CD4-positive, alpha-beta T cell (primary cell): ENCODE data around the gene ZG16B. TPM values are rescaled to one million over a fixed set of nuclear protein-coding genes. Genes with fewer than 3 reads are reported as not detected.

Experiments
- ATAC-seq: fragments of 200-7000 bp; cut with Tn5 transposase; one replicate; pipeline ENCODE4 v1.10.0; 2022; ENCODE audit warnings: mild to moderate bottlenecking; ENCODE audit not compliant: poor library complexity
- CTCF ChIA-PET: fragments of 350-600 bp; sonication (Branson Sonifier 250); formaldehyde crosslinking; loops from one replicate; lab custom pipeline; 2021; ENCODE audit warnings: antibody characterized with exemption, inconsistent platforms; lab: Charles Lee
- POLR2A ChIA-PET: fragments of 350-600 bp; sonication (Branson Sonifier 250); formaldehyde crosslinking; loops from one replicate; lab custom pipeline; 2021; ENCODE audit warnings: antibody characterized with exemption, inconsistent platforms; lab: Charles Lee
- DNase-seq, 14 experiments: peaks; one replicate each; pipeline ENCODE4 v3.0.0-alpha.2; 2013 to 2020; ENCODE audit warnings: mixed read lengths in 2 of 14
- H3K27ac ChIP-seq, 2 donors: one replicate each; pipeline versions ENCODE4 v1.5.1 to v1.7.0; 2013; ENCODE audit warnings: low read length in 2 of 2, low read depth in 1 of 2, mild to moderate bottlenecking in 1 of 2
- H3K27me3 ChIP-seq, 2 experiments: 1 replicate in 1 of 2; 2 replicates in 1 of 2; pipeline versions ENCODE4 v1.6.1 to v1.7.0; 2013; ENCODE audit warnings: low read length in 2 of 2, control low read depth in 1 of 2, mild to moderate bottlenecking in 1 of 2, moderate library complexity in 1 of 2; ENCODE audit not compliant: insufficient read depth in 2 of 2, control insufficient read depth in 1 of 2
- H3K36me3 ChIP-seq: one replicate; pipeline ENCODE4 v1.6.1; 2013; ENCODE audit warnings: low read length, control low read depth; ENCODE audit not compliant: insufficient read depth
- H3K4me1 ChIP-seq: one replicate; pipeline ENCODE4 v1.6.1; 2013; ENCODE audit warnings: low read length, control low read depth; ENCODE audit not compliant: insufficient read depth
- H3K4me3 ChIP-seq: one replicate; pipeline ENCODE4 v1.5.1; 2013; ENCODE audit warnings: mild to moderate bottlenecking, low read length, moderate library complexity
- H3K9me3 ChIP-seq, 2 experiments: 1 replicate in 1 of 2; 2 replicates in 1 of 2; pipeline versions ENCODE4 v1.6.1 to v1.7.0; 2013; ENCODE audit warnings: low read length in 2 of 2, mild to moderate bottlenecking in 2 of 2, control low read depth in 1 of 2, moderate library complexity in 1 of 2; ENCODE audit not compliant: control insufficient read depth in 1 of 2, insufficient read depth in 1 of 2
- H3K27ac Mint-ChIP-seq: one replicate; pipeline ENCODE4 v1.8.0; 2020; ENCODE audit warnings: mixed read lengths
- H3K27me3 Mint-ChIP-seq: one replicate; pipeline ENCODE4 v1.8.0; 2021; ENCODE audit warnings: mixed read lengths
- H3K36me3 Mint-ChIP-seq: one replicate; pipeline ENCODE4 v1.8.0; 2021; ENCODE audit warnings: low read depth, mixed read lengths
- H3K4me1 Mint-ChIP-seq: one replicate; pipeline ENCODE4 v1.8.0; 2021; ENCODE audit warnings: low read depth, mixed read lengths
- H3K4me3 Mint-ChIP-seq: one replicate; pipeline ENCODE4 v1.8.0; 2020; ENCODE audit warnings: mild to moderate bottlenecking, mixed read lengths
- H3K9me3 Mint-ChIP-seq: one replicate; pipeline ENCODE4 v1.8.0; 2020; ENCODE audit warnings: mixed read lengths
- intact Hi-C, 2 experiments: fragments of 100-400 bp; cut with DNase I in 1 of 2; cut with micrococcal nuclease in 1 of 2; formaldehyde crosslinking; loops; one replicate each; pipeline versions ENCODE4 v1.15.1 to v1.9.0; 2023 to 2025; cut with DNase I, micrococcal nuclease
- total RNA-seq, 174 experiments: library from RNA in 2 of 174; stranded (reverse) in 2 of 174; gene quantifications; one replicate each; pipeline ENCODE4 v1.2.3 and lab custom pipeline; 2021 to 2026
- TF ChIP-seq, protein P1 (sequence below): fragments of 200-600 bp; IDR thresholded peaks from one replicate; pipeline ENCODE4 v1.8.0; 2022; ENCODE audit warnings: antibody characterized with exemption, mild to moderate bottlenecking

Gene ZG16B
- total RNA-seq, 2 experiments from 2014 or later, result not detected

DNA sequence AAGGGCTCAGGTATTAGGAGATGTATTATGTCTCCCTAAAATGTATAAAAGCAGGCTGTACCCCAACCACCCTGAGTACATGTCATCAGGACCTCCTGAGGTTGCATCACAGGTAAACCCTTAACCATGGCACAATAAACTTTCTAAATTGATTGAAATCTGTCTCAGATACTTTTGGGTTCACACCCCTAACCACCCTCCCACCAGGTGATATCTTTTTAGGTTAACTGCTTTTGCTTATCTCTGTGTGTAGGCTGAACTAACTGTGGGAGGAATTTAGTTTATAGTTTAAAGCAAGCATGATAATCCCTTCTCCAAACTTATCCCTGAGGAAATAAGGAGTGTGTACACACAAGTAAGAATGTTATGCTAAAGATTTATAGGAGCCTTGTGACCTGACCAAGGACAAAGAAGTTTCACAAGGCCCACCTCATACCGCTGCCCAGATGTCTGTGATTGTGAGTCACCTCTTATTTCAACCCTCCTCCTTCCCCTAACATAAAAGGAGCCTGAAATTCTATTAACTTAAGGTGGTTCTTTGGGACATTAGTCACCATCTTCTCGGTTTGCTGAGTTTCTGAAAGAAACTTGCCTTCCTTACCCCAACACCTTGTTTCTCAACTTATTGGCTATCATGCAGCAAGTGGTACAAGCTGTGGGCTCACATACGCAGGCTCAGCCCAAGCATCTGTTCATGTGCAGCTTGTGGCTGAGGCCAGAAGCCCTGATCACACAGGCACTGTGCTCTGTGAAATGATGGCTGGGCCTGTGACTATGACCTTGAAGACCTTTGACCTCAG lies 16.6 kb downstream of the ZG16B start:
- H3K27ac Mint-ChIP-seq, result no peak overlapping the region
- DNase-seq (no peak), ATAC-seq (no peak)
- H3K27me3 ChIP-seq, result no peaks in the 10 kb centered on the region
- H3K27me3 Mint-ChIP-seq, result peaks cover 6% of the 10 kb centered on the region
- TF ChIP-seq, protein P1, sequence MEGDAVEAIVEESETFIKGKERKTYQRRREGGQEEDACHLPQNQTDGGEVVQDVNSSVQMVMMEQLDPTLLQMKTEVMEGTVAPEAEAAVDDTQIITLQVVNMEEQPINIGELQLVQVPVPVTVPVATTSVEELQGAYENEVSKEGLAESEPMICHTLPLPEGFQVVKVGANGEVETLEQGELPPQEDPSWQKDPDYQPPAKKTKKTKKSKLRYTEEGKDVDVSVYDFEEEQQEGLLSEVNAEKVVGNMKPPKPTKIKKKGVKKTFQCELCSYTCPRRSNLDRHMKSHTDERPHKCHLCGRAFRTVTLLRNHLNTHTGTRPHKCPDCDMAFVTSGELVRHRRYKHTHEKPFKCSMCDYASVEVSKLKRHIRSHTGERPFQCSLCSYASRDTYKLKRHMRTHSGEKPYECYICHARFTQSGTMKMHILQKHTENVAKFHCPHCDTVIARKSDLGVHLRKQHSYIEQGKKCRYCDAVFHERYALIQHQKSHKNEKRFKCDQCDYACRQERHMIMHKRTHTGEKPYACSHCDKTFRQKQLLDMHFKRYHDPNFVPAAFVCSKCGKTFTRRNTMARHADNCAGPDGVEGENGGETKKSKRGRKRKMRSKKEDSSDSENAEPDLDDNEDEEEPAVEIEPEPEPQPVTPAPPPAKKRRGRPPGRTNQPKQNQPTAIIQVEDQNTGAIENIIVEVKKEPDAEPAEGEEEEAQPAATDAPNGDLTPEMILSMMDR, result no peak
- H3K9me3 Mint-ChIP-seq, result no peaks in the 10 kb centered on the region
- H3K4me3 Mint-ChIP-seq, result no peak overlapping the region
- peaks cover 0 to 9% of the 10 kb centered on the region in 2 experiments for H3K9me3 ChIP-seq
- intact Hi-C loops, result no loop called here
- no peaks in the 10 kb centered on the region for H3K36me3 ChIP-seq
- H3K4me3 ChIP-seq, result no peak overlapping the region
- ChIA-PET CTCF (no interaction called here), POLR2A (no interaction called here)
- H3K36me3 Mint-ChIP-seq, result no peaks in the 10 kb centered on the region
- H3K27ac ChIP-seq, result no peak overlapping the region
- H3K4me1 ChIP-seq, result peaks cover 14% of the 10 kb centered on the region
- H3K4me1 Mint-ChIP-seq, result peaks cover 7% of the 10 kb centered on the region

DNA sequence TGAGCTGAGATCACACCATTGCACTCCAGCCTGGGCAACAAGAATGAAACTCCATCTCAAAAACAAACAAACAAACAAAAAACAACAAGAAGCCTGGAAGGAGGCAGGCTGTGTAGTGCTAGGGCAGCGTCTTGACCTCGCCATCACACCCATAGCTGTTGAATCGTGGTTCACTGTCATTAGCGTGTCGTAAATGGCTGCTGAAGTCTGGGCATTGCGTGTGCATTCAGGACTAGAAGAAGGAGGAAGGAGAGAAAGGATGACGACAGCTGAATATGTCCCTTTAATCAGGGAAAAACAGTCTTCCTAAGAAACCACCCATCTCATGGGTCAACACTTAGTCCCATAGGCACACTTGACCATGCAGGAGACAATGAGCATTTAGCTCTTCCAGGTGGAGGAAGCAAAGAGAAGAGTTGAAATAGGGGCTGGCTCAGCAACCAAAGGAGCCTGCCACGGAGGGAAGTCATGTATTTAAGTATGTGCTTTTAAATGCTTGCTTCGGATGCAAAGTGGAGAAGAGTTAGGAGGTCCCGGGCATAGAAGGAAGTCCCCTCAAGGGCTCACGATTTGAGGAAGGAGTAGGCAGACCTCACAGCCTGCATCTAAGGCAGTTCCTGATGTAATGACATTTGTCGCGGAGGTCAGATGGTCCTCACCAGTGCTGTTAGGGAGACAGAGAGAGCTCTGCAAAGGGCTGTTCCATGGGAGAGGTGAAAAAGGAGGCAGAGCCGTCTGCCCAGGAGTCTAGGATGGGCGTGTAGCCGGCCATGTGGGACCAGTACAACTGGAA lies 19.0 kb downstream of the ZG16B start:
- POLR2A ChIA-PET, result no interaction called here
- H3K9me3 Mint-ChIP-seq, result no peaks in the 10 kb centered on the region
- Histone ChIP-seq H3K36me3 (no peaks in the 10 kb centered on the region), H3K4me1 (peaks cover 3% of the 10 kb centered on the region), H3K9me3 (peaks cover under 1 to 10% of the 10 kb centered on the region in 2 experiments), H3K4me3 (no peak overlapping the region), H3K27ac (no peak overlapping the region), H3K27me3 (no peaks in the 10 kb centered on the region)
- no peaks in the 10 kb centered on the region for H3K36me3 Mint-ChIP-seq
- no peaks in the 10 kb centered on the region for H3K4me1 Mint-ChIP-seq
- CTCF ChIA-PET, result no interaction called here
- no peak for ATAC-seq
- H3K4me3 Mint-ChIP-seq, result no peak overlapping the region
- no peak overlapping the region for H3K27ac Mint-ChIP-seq
- no peak for DNase-seq
- peaks cover 8% of the 10 kb centered on the region for H3K27me3 Mint-ChIP-seq
- intact Hi-C loops, result no loop called here
- TF ChIP-seq, protein P1, result no peak

DNA sequence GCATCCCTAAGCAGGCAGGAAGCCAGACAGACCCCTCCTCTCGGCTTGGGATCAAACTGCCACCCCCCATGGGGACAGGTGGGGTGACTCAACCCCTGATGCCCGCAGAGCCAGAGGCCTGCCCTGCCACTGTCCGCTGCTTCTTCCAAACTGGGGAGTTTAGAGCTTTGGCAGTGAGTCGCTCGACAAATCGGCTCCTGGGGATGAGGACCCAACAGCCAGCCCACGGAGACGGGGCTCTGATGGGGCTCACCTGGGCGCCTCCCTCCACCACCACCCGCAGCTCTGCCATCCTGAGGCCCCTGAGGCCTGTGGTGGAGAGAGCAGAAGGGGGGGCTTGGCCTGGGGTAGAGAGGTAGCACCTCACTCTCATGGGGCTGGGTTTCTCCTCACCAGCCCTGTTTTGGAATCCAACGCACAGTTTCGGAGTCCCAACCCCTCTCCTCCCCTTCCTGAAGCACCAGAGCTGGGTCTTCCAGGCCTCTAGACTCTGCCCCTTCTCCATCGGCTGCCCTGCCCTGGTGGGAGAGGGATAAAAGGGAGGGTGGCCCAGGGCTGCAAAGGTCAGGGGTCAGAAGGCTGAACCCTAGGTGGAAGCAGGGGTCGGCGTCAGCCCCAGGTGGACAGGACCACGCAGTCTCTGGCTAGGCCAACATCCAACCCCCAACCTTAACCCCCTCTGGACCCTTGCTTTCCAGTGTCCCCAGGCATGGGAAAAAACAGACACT lies 22.1 kb downstream of the ZG16B start:
- peaks cover 7 to 20% of the 10 kb centered on the region in 2 experiments for H3K9me3 ChIP-seq
- no peak overlapping the region for H3K4me3 ChIP-seq
- Mint-ChIP-seq H3K4me1 (no peaks in the 10 kb centered on the region), H3K27me3 (peaks cover 14% of the 10 kb centered on the region), H3K36me3 (no peaks in the 10 kb centered on the region), H3K27ac (no peak overlapping the region), H3K4me3 (no peak overlapping the region), H3K9me3 (peaks cover 3% of the 10 kb centered on the region)
- DNase-seq (no peak), ATAC-seq (no peak)
- H3K4me1 ChIP-seq, result peaks cover 6% of the 10 kb centered on the region
- ChIA-PET POLR2A (no interaction called here), CTCF (no interaction called here)
- TF ChIP-seq, protein P1, result no peak
- H3K27ac ChIP-seq, result no peak overlapping the region
- H3K27me3 ChIP-seq, result no peaks in the 10 kb centered on the region
- no peaks in the 10 kb centered on the region for H3K36me3 ChIP-seq
- intact Hi-C loops, result no loop called here
